ENCODE results near the gene ANO6.
"Not testable (repeated sequence)": the region's sequence is repeated elsewhere in the genome, so short reads cannot be mapped to it uniquely, and the experiment has no call there.

The ANO6 gene

GRCh38 chr12:45343269-45344051 lies 127.6 kb downstream of the ANO6 start:
- in situ Hi-C loops (cut with MboI; ENCODE audit: low sequenced_read_pairs) = no loop called here

DNA sequence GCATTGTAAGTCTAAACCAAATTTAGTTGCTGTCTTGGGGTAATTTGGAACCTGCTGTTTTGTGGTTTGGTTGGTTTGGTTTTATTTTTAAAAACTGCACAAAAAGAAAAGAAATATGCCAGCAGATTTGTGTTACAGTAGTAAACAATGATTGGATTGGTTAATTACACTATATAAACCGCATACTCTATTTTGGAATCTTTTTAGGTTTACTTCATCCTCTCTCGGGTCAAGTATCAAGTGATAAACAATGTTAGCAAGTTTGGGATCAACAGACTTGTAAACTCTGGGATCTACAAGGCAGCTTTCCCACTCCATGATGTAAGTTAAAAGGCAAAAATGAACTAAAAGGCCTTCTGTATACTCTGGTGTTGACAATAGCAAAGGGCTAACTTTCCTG lies 132.4 kb downstream of the ANO6 start:
- in situ Hi-C loops (cut with MboI; ENCODE audit: low sequenced_read_pairs) = no loop called here

GRCh38 chr12:45348986-45349385 lies 133.1 kb downstream of the ANO6 start:
- in situ Hi-C loops (cut with MboI; ENCODE audit: low sequenced_read_pairs) = no loop called here

DNA sequence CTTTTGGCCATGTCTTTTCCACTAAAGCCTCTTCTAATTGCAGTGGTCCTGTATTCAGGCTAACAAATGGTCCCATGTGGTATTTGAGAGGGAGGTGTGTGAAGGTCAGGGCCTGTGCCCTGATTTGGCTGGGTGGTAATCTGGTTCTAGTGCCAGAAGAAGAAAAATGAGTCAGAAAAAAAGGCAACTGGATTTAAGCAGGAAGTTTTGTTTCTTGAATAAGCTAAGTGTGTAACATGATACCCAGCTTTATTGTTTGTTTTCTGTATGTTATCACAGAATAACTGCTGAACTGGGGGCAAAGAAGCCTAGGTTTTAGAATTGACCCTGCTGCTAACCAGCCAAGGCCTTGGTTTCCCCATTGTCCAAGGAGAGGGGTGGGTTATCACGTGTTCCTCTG lies 134.0 kb downstream of the ANO6 start:
- in situ Hi-C loops (cut with MboI; ENCODE audit: low sequenced_read_pairs) = no loop called here

- in situ Hi-C loops (cut with MboI; ENCODE audit: low sequenced_read_pairs) = no loop called here
Measured at GRCh38 chr12:45350861-45351260, 135.0 kb downstream of the ANO6 start.

GRCh38 chr12:45351921-45352670 lies 136.2 kb downstream of the ANO6 start:
- in situ Hi-C loops (cut with MboI; ENCODE audit: low sequenced_read_pairs) = no loop called here

GRCh38 chr12:45353944-45354343 lies 138.0 kb downstream of the ANO6 start:
- in situ Hi-C loops (cut with MboI; ENCODE audit: low sequenced_read_pairs) = no loop called here

DNA sequence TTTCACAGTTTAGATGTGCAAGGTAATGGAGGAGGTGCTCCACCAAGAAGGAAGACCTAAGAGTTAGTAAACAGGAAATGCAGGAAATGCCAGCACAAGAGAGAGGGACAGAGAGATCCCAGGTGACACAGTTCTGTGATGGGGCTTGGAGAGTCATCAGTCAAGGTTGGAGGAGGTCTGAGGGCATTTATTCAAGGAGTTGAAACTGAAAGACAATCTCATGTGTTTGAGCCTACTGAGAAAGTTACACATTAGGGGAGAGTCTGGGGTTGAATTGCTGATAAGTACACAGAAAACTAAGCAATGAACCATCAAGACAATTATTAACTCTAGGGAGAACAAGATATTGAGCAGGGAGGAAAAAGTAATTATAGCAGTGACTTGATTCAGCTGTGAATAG lies 138.5 kb downstream of the ANO6 start:
- in situ Hi-C loops (cut with MboI; ENCODE audit: low sequenced_read_pairs) = no loop called here

- in situ Hi-C loops (cut with MboI; ENCODE audit: low sequenced_read_pairs) = no loop called here
Measured at GRCh38 chr12:45355730-45356129, 139.8 kb downstream of the ANO6 start.

GRCh38 chr12:45356822-45357538 lies 141.1 kb downstream of the ANO6 start:
- in situ Hi-C loops (cut with MboI; ENCODE audit: low sequenced_read_pairs) = no loop called here

DNA sequence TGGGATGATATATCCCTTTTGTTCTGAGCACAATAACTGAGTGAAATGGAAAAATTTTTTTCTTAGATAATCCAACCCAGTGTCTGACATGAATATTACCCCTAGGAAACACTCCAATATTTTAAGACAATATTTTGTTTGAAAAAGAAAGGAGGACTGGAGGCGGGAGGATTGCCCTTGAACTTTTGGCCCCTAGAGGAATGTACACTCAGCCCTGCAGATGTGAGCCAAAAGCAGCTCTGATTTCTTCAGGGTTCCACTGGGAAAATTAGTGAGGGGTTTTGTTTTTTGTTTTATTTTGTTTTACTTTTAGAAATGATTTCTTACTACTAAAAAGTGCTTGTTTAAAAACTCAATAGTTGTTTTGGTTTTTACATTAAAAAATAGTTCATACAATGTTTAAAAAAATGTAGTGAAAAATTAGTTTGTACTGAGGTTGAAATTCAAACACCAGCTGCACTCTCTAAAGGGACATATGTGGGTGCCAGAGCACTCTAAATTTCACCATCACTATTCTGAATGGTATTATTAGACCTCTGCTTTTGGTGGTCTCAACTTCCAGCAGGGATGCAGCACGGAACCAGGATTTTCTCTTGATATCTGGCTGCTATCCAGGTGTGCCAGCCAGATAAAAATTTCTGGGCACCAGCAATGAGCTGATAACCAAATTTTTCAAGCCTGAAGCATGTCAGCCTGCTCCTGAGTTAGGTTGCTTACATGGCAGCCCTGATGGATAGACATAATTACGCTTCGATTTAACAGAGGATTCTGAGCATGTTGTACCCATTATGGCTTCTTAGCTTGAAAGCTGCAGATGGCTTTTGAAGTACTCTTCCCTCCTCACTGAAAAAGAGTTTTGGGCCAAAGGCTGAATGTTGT lies 141.9 kb downstream of the ANO6 start:
- in situ Hi-C loops (cut with MboI; ENCODE audit: low sequenced_read_pairs) = no loop called here

DNA sequence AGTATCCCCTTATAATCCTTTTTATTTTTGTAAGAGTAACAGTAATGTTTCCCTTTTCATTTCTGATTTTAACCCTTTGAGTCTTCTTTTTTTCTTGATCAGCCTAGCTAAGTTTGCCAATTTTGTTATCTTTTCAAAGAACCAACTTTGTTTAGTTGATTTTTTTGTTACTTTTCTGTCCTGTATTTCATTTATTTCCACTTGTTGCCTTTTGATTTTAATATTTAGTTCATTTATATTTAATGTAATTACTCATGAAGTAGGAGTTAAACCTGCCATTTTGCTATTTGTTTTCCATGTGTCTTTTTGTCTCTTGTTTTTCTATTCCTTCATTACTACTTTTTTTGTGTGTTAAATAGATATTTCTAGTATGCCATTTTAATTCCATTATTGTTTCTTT lies 146.4 kb downstream of the ANO6 start:
- in situ Hi-C loops (cut with MboI; ENCODE audit: low sequenced_read_pairs) = no loop called here

- in situ Hi-C loops (cut with MboI; ENCODE audit: low sequenced_read_pairs) = no loop called here
Measured at GRCh38 chr12:45363903-45364302, 148.0 kb downstream of the ANO6 start.

GRCh38 chr12:45368841-45369489 lies 153.1 kb downstream of the ANO6 start:
- in situ Hi-C loops (cut with MboI; ENCODE audit: low sequenced_read_pairs) = no loop called here

DNA sequence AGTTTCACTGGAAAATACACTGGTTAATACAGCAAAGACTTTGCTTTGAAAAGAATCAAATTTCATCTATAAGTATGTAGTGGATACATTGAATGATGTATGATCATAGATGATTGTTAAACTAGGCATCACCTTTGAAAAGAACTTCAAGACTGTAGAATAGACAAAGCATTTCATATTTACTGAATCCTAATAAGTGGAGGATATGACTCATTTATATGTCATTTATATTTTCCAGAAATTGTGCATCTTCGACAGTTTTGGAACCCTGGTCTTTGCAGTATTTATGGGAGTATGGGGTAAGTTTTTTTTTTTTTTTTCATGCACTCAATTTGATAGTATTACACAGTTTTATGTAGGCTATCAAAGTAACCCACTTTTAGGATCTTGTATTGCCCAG lies 161.9 kb downstream of the ANO6 start:
- in situ Hi-C loops (cut with MboI; ENCODE audit: low sequenced_read_pairs) = no loop called here

DNA sequence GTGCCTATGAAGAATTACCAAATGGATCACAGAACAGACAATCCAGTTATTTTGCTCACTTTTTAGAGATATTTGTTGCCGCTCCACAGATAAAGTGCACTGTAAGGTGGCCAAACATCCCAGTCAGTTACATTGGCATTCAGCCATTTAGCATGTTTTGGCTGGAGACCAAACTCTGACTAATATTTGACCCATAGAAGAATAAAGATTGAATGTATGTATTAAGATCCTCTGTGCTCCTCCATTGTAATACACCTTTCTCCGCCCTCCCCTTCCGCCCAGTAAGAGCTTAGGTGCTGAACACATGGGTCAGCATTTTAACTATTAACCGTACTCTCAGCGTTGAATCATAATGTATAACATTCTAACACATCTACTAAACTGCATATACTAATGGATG lies 163.4 kb downstream of the ANO6 start:
- in situ Hi-C loops (cut with MboI; ENCODE audit: low sequenced_read_pairs) = no loop called here

- in situ Hi-C loops (cut with MboI; ENCODE audit: low sequenced_read_pairs) = no loop called here
Measured at GRCh38 chr12:45381351-45381750, 165.5 kb downstream of the ANO6 start.

DNA sequence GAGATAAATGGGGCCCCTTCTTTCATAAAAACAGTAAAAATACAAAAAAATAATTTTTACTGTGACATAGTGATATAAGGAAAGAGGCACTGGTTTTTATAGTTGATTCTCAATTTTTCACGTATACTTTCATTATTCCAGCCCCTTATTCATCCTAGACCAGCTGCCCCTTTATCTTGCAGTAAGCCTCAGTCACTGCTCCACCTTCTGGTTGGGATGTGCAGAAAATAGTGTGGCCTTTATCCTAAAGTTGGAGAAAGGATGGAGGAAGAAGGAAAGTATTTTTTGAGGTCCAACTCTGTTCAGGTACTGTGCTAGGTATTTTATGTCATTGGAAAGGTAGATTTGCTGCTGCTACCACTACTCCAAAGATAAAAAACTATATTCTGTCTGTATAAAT lies 172.7 kb downstream of the ANO6 start:
- in situ Hi-C loops (cut with MboI; ENCODE audit: low sequenced_read_pairs) = no loop called here

DNA sequence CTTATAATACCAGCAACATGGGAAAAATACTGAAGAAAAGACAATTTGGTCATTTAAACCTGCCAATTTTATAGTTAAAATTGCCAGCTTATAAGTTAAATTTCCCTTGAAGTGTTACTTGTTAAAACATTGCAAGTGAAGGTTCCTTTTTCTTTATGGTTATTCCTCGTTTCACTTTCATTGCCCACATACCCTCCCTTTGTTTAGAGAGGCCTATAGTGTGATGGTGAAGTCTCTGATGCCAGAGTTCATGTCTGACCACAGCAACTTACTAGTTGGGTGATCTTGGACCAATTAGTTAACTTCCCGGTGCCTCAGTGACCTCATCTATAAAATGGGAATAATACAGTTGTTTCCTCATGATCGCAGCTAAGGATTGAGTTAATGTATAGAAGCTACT lies 173.5 kb downstream of the ANO6 start:
- in situ Hi-C loops (cut with MboI; ENCODE audit: low sequenced_read_pairs) = no loop called here

DNA sequence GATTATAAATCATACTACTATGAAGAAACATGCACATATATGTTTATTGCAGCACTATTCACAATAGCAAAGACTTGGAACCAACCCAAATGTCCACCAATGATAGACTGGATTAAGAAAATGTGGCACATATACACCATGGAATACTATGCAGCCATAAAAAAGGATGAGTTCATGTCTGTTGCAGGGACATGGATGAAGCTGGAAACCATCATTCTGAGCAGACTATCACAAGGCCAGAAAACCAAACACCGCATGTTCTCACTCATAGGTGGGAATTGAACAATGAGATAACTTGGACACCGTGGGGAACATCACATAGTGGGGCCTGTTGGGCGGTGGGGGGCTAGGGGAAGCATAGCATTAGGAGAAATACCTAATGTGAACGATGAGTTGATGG lies 181.6 kb downstream of the ANO6 start:
- in situ Hi-C loops (cut with MboI; ENCODE audit: low sequenced_read_pairs) = not testable (repeated sequence)
